Cardiac muscle cell (in vitro differentiated cells and primary cell): ENCODE results near the gene FHIT. TPM values are rescaled to one million over a fixed set of nuclear protein-coding genes. Genes with fewer than 3 reads are reported as not detected.

ENCODE experiments used
- DNase-seq, 2 donors: peaks; one replicate each; pipeline versions ENCODE4 v3.0.0 to v3.0.0-alpha.2; 2010 to 2017; ENCODE audit warnings: low read depth in 1 of 2, low spot score in 1 of 2
- H3K27ac ChIP-seq: fragments of 200-600 bp; sonication (generic); 2 replicates; pipeline ENCODE4 v1.5.1; 2016
- H3K27me3 ChIP-seq: fragments of 200-600 bp; sonication (generic); 2 replicates; pipeline ENCODE4 v1.6.0; 2016; ENCODE audit warnings: control low read depth
- H3K36me3 ChIP-seq: fragments of 200-600 bp; sonication (generic); 2 replicates; pipeline ENCODE4 v1.5.1; 2016; ENCODE audit warnings: control low read depth
- H3K4me1 ChIP-seq: fragments of 200-600 bp; sonication (generic); 2 replicates; pipeline ENCODE4 v1.8.1; 2017; ENCODE audit warnings: low read depth, mild to moderate bottlenecking, mixed run types
- H3K4me3 ChIP-seq: fragments of 200-600 bp; sonication (generic); 2 replicates; pipeline ENCODE4 v1.5.1; 2016; ENCODE audit warnings: mild to moderate bottlenecking
- H3K9me3 ChIP-seq: fragments of 200-600 bp; sonication (generic); 2 replicates; pipeline ENCODE4 v1.5.1; 2017; ENCODE audit warnings: low read depth, mild to moderate bottlenecking, control low read depth
- polyA plus RNA-seq: library from polyadenylated mRNA; unstranded; fragments of >200 nt; fragmentation: Nextera tagmentation; extraction: Ambion mirVana; gene quantifications from 2 replicates; pipeline ENCODE4 v1.2.1, GENCODE V29; 2016
- total RNA-seq: library from RNA; depleted of rRNA; stranded (reverse); fragments of >200 nt; gene quantifications from 2 replicates; pipeline ENCODE4 v1.2.3, GENCODE V29; 2016
- TF ChIP-seq, protein P1 (sequence below): IDR thresholded peaks from 2 replicates; pipeline ENCODE4 v1.5.1; 2012; ENCODE audit warnings: low read depth, mild to moderate bottlenecking, low read length

Gene FHIT
- total and polyA plus RNA-seq, 2 experiments from 2014 or later = 6.9 to 12.5 TPM

DNA sequence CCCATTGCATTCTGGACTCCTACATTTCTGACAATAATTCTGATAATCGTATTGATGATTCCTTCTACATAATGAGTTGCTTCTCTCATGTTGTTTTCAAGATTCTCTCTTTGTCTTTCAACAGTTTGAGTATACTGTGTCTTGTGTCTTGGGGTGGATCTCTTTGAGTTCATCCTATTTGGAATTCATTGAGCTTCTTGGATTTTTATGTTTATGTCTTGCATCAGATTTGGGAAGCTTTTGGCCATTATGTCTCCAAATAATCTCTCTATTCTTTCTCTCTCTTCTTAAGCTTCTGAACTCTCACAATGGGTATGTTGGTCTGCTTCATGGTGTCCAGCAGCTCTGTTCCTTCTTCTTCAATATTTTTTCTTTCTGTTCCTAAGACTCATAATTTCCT lies 592.2 kb downstream of the FHIT start:
- DNase-seq = no peak
- no peaks in the 10 kb centered on the region for H3K36me3 ChIP-seq
- H3K27me3 ChIP-seq = no peaks in the 10 kb centered on the region
- no peak overlapping the region for H3K4me3 ChIP-seq
- H3K4me1 ChIP-seq = no peaks in the 10 kb centered on the region
- TF ChIP-seq, protein P1, sequence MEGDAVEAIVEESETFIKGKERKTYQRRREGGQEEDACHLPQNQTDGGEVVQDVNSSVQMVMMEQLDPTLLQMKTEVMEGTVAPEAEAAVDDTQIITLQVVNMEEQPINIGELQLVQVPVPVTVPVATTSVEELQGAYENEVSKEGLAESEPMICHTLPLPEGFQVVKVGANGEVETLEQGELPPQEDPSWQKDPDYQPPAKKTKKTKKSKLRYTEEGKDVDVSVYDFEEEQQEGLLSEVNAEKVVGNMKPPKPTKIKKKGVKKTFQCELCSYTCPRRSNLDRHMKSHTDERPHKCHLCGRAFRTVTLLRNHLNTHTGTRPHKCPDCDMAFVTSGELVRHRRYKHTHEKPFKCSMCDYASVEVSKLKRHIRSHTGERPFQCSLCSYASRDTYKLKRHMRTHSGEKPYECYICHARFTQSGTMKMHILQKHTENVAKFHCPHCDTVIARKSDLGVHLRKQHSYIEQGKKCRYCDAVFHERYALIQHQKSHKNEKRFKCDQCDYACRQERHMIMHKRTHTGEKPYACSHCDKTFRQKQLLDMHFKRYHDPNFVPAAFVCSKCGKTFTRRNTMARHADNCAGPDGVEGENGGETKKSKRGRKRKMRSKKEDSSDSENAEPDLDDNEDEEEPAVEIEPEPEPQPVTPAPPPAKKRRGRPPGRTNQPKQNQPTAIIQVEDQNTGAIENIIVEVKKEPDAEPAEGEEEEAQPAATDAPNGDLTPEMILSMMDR = no peak
- no peak overlapping the region for H3K27ac ChIP-seq
- H3K9me3 ChIP-seq = no peaks in the 10 kb centered on the region

DNA sequence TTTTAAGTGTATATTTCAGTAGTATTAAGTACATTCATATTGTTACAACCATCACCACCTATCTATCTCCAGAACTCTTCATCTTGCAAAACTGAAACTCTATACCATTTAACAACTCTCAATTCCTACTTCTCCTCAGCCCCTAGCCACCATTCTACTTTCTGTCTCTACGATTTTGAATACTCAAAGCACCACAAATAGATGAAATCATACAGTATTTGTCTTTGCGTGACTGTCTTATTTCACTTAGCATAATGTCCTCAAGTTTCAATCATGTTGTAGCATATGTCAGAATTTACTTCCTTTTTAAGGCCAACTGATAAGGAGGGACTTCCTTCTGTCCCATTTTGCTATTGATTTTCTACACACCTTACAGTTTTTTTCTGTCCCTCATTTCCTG lies 593.3 kb downstream of the FHIT start:
- Histone ChIP-seq H3K27me3 (no peaks in the 10 kb centered on the region), H3K36me3 (no peaks in the 10 kb centered on the region), H3K4me1 (no peaks in the 10 kb centered on the region), H3K4me3 (no peak overlapping the region), H3K27ac (no peak overlapping the region), H3K9me3 (no peaks in the 10 kb centered on the region)
- TF ChIP-seq, protein P1 = no peak
- no peak for DNase-seq

DNA sequence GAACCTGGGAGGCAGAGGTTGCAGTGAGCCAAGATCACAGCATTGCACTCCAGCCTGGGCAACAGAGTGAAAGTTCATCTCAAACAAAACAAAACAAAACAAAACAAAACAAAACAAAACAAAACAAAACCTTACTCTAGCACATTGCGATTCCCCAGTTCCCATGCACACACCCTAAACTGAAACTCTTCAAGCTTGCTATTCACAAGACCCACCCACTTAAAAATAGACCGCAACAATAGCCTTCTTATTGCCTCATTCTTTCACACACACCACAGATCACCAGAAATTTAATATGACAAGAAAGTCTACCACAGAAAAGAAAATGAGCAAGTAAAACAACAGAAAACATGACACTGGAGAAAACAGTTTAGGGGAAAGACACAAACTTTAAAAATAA lies 598.4 kb downstream of the FHIT start:
- H3K9me3 ChIP-seq = no peaks in the 10 kb centered on the region
- no peak overlapping the region for H3K27ac ChIP-seq
- DNase-seq = no peak
- TF ChIP-seq, protein P1 = no peak
- H3K4me3 ChIP-seq = no peak overlapping the region
- H3K4me1 ChIP-seq = peaks cover 5% of the 10 kb centered on the region
- no peaks in the 10 kb centered on the region for H3K36me3 ChIP-seq
- no peaks in the 10 kb centered on the region for H3K27me3 ChIP-seq

DNA sequence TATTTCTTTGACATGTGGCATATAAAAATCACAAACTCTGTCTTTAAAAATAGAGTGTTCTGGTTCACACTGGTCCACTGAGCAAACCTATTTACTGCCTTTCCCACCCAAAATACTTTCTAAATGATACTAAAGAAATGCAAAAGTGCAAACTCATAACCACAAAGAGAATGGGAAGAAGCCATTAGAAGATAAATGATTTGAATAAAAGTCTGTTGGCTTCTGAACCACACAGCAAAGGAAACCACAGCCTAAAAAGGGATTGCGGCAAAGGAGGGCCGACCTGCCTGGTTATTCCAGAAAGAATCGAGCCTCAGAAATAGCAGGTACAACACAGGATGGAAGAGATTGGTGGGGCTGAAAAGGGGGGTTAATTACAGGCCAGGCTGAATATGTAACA lies 599.5 kb downstream of the FHIT start:
- Histone ChIP-seq H3K4me1 (peaks cover 15% of the 10 kb centered on the region), H3K36me3 (no peaks in the 10 kb centered on the region), H3K4me3 (no peak overlapping the region), H3K27ac (no peak overlapping the region), H3K9me3 (no peaks in the 10 kb centered on the region), H3K27me3 (no peaks in the 10 kb centered on the region)
- DNase-seq = no peak
- TF ChIP-seq, protein P1 = no peak

DNA sequence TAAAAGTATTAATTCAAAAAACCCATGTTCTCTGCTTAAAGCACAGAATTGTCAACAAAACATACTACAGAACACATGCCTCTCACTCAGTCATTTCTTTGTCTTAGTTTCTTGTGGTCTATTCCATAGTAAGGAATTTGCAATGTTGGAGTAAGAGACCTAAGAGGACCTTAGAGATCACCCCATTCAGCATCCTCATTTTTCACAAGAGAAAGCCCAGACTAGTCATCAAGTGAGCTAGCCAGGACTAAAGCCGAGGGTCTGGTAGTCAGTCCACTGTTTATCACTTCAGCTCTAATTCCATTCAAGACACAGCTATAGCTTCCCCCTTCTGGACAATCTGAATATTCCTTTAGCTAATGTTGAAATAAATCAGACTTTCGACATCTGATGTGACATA lies 601.1 kb downstream of the FHIT start:
- Histone ChIP-seq H3K9me3 (no peaks in the 10 kb centered on the region), H3K4me3 (no peak overlapping the region), H3K27ac (no peak overlapping the region), H3K27me3 (no peaks in the 10 kb centered on the region), H3K4me1 (peaks cover 20% of the 10 kb centered on the region), H3K36me3 (no peaks in the 10 kb centered on the region)
- no peak for DNase-seq
- TF ChIP-seq, protein P1 = no peak

DNA sequence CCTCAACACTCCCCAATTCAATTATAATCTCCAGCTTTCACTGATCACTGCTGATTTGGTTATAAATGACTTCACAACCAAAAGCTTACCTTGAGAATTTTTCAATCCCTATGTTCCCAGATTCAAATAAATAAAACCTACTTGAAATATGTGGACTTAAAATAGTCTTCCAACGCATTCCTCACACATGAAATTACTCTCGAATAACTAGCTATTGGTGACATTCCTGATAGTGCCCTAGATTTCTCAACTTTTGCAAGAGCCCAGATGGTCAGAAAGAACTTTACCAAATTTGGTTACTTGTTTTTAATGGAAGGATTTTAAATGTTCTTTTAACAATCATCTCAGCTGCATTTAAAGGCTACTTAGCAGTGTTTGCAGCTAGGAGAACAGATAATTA lies 605.5 kb downstream of the FHIT start:
- no peak overlapping the region for H3K4me3 ChIP-seq
- no peaks in the 10 kb centered on the region for H3K9me3 ChIP-seq
- no peaks in the 10 kb centered on the region for H3K27me3 ChIP-seq
- no peaks in the 10 kb centered on the region for H3K36me3 ChIP-seq
- no peak overlapping the region for H3K27ac ChIP-seq
- H3K4me1 ChIP-seq = peaks cover 20% of the 10 kb centered on the region
- TF ChIP-seq, protein P1 = no peak
- DNase-seq = no peak
